HG03521 (cell line): ENCODE measurements around the gene TTLL5.

Experiments used
- ATAC-seq: cut with Tn5 transposase; IDR thresholded peaks from one replicate; pipeline ENCODE4 v1.9.1; 2021; ENCODE audit warnings: mild to moderate bottlenecking, moderate library complexity; ENCODE audit not compliant: unreplicated experiment

TTLL5 gene

GRCh38 chr14:75983019-75983358, 321.9 kb downstream of the TTLL5 start:
- no peak for ATAC-seq

DNA sequence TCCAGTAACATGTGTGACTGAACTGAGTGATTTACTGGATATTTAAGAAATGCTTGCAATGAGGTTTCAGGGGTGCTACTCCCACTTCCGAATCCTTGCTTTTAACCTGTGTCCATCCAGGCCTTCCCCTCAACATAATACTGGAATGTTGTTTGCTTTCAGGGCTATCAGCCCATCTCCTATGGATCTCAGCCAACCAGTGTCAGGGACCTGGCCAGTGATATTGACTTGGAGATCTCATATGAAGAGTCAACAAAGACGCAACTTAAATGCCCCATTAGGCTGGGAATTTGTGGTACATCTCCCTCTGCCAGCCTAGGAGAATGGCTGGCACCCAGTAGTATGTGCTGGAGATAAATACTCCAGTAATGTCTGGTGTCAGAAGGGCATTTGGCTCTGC, 323.6 kb downstream of the TTLL5 start:
- ATAC-seq, result no peak

- ATAC-seq, result peak; percentile 63
Measured at GRCh38 chr14:75985618-75986438, 324.8 kb downstream of the TTLL5 start, which contains the start of gene IFT43. Gene IFT43, plus strand, starts transcription at chr14:75985763. Its CDS starts 24 bp downstream, at chr14:75985787.

DNA sequence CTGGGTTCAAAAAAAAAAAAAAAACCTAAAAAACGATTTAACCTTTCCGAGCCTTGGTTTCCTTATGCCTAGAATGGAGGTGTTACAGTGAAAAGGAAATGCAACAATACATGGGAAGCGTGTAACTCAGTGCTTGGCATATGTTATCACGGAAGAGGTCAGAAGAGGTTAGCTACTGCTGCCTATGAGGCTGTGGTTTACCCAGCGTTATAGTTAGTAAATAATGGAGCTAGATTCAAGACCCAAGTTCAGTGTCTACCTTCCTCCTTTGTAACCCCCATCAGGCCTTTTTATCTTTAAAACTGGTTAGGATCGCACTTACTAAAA, 325.4 kb downstream of the TTLL5 start:
- ATAC-seq, result no peak

DNA sequence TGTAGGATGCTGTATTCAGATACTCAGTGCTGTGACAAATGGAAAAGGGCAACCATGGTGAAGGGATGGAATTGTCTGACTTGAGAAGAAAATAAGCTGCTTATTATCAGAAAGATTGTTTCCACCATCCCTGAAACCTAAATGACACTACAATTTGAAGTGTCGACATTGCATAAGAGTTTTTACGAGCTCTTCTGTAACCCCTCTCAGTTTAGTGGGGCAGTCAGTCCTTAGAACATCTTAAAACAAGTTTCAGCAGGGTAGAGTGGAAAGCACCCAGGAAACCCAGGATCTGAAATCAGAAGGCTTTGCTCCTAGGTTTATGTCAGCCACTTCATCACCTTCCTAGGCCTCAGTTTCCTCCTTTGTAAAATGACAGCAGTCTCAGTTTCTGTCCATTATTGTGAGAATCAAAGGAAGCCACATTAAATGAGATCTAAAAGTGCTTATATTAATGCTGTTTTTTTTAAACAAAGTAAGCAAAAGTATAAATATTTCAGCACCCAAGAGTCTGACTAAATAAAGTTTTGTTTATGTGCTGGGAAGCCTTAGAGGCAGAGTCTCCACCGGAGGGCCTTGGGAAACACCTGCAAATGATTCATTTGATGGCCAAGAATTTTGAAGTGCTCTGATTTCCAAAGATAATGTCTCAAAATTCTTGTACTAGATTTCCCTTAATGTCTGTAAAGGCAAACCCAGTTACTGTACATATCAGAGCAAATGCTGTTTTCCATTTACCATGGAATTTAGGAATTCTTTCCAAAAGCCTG, 326.3 kb downstream of the TTLL5 start:
- ATAC-seq, result no peak

DNA sequence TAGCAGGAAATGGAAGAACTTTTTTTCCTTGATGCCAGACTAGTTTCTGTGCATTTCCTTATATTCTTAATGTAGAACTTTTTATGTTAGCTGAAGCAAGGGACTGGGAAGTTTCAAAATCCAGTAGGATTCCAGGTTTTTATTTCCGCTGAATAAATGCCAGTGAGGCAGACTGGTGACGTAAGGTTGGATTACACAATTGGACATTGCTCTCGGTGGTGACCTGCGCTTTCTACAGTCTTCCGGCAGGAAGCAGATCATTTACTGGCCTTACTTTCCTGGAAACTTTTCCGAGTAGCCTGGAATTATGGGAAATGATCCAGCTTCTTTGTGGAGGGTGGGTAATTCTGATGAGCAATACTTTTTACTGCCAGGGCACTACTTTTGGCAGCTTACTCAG, 328.1 kb downstream of the TTLL5 start:
- ATAC-seq, result no peak

DNA sequence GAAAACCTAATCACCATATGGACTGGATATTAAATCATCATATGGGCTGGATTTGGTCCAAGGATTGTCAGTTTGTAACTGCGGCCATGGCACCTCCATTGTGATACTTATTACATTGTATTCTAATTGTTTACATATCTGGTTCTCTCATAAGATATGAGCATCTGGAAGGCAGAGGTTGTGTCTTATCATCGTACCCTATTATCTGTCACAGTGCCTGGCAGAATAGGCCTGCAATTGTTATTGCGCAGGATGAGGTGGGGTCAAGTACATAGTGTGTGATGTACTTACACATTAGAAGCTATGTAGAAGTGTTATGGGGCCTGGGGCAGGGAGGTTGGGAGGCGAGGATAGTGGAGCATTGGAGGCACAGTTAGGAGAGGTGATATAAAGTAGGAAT, 329.3 kb downstream of the TTLL5 start:
- ATAC-seq, result no peak

GRCh38 chr14:75991753-75992152, 330.7 kb downstream of the TTLL5 start:
- ATAC-seq, result no peak

DNA sequence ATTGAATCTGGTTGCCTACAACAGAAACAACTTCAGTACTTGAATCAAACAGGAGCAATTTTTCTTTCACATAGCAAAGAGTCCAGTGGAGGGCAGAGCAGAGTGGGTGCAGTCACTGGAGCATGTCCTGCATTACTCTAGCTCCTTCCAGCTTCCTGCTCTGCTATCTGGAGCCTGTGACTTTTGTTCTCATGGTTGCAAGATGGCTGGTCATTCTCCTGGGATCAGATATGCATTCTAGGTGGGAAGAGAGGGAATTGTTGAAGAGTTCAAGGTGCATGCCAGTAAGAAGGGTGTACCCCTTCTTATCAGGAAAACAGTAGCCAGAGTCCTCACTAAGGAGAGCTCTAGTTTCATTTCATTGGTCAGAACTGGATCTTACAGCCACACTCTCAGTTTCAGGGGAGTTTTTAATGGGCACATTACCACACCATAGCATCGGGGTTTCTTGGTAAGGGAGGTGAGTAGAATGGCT, 332.6 kb downstream of the TTLL5 start:
- ATAC-seq, result no peak

GRCh38 chr14:75995372-75996041, 334.5 kb downstream of the TTLL5 start:
- no peak for ATAC-seq

- ATAC-seq, result no peak
Measured at GRCh38 chr14:75996488-75996887, 335.4 kb downstream of the TTLL5 start.

GRCh38 chr14:75999511-76000190, 338.6 kb downstream of the TTLL5 start:
- no peak for ATAC-seq

- no peak for ATAC-seq
Measured at GRCh38 chr14:76002383-76002782, 341.3 kb downstream of the TTLL5 start.
